ENCODE data around the gene MROH9.

- TF ChIP-seq CTCF (IDR thresholded peaks at IDR 0.05; ENCODE audit: low read length) (no peak), EZH2 (optimal IDR thresholded peaks at IDR 0.05; ENCODE audit: low read depth, low read length) (no peak)
Measured at GRCh38 chr1:171037626-171038025, 102.3 kb downstream of the MROH9 start.
